ENCODE results near the gene FBXO21. TPM values are rescaled to one million over a fixed set of nuclear protein-coding genes. Genes with fewer than 3 reads are reported as not detected.
"Not testable (repeated sequence)": the region's sequence is repeated elsewhere in the genome, so short reads cannot be mapped to it uniquely, and the experiment has no call there.

The FBXO21 gene
- total RNA-seq, 1 experiment from 2014 or later = 37.8 TPM

DNA sequence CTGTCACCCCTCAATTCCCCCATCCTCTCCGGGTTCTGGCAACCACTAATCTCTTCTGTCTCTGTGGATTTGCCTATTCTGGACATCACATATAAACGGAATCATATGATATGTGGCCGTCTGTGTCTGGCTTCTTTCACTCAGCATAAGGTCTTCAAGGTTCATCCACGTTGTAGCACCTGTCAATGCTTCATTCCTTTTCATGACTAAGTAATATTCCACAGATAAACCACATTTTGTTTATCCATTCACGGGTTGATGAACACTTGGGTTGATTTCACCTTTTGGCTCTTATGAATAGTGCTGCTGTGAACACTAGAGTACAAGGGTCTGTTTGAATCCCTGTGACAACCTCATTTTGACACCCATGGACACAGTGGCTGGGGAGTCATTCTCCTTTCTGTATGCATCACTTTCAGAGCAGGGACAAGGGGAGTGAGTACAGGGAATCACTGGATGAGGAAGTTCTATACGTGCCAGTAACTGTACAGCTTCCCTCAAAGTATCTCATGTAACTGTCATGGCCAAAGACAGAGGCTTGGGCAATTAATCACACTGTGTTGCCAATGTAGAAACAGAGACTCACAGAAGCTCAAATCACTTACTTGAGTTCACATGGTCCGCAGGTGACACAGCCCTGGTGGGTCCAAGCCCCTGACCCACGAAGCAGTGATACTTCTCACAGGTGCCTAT is 80.2 kb downstream of the FBXO21 start:
- DNase-seq (ENCODE audit: low read depth, low spot score) = no peak
- ChIA-PET CTCF (no interaction called here), POLR2A (interaction anchor here (0.5 kb wide), 2 partner anchors 273 to 904 kb away, joined by 3 to 8 read pairs; no protein-coding TSS in a partner anchor)
- no peaks in the 10 kb centered on the region for H3K4me1 ChIP-seq (ENCODE audit: control insufficient read depth, insufficient read depth, low read length)
- no peaks in the 10 kb centered on the region for H3K36me3 ChIP-seq (ENCODE audit: control insufficient read depth, insufficient read depth, low read length)
- intact Hi-C loops (cut with micrococcal nuclease; ENCODE audit: unreplicated experiment) = no loop called here
- BruUV-seq (replicated peaks) = no TSS peak
- H3K4me3 ChIP-seq (ENCODE audit: low read depth in 2 of 2, low read length in 2 of 2) = no peak overlapping the region
- in situ Hi-C loops (cut with HindIII; ENCODE audit: low pct_unique_long_range_greater_than_20kb, low sequenced_read_pairs) = no loop called here
- 0 out of 2 replicates have a peak, but pooled peaks cover 3% of the 10 kb centered on the region for H3K27me3 ChIP-seq (ENCODE audit: control insufficient read depth, insufficient read depth, low read length)
- TF ChIP-seq, protein P1, sequence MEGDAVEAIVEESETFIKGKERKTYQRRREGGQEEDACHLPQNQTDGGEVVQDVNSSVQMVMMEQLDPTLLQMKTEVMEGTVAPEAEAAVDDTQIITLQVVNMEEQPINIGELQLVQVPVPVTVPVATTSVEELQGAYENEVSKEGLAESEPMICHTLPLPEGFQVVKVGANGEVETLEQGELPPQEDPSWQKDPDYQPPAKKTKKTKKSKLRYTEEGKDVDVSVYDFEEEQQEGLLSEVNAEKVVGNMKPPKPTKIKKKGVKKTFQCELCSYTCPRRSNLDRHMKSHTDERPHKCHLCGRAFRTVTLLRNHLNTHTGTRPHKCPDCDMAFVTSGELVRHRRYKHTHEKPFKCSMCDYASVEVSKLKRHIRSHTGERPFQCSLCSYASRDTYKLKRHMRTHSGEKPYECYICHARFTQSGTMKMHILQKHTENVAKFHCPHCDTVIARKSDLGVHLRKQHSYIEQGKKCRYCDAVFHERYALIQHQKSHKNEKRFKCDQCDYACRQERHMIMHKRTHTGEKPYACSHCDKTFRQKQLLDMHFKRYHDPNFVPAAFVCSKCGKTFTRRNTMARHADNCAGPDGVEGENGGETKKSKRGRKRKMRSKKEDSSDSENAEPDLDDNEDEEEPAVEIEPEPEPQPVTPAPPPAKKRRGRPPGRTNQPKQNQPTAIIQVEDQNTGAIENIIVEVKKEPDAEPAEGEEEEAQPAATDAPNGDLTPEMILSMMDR (IDR thresholded peaks at IDR 0.05) = no peak
- TF ChIP-seq REST (IDR thresholded peaks at IDR 0.05; ENCODE audit: insufficient read depth in 1 of 2, low read depth in 2 of 2, low read length in 1 of 2) (no peak), SIN3A (IDR thresholded peaks at IDR 0.05; ENCODE audit: borderline replicate concordance, insufficient read depth, low read depth, low read length) (no peak), POLR2AphosphoS5 (IDR thresholded peaks at IDR 0.05; ENCODE audit: low read depth, low read length) (no peak), TCF7L2 (IDR thresholded peaks at IDR 0.05; ENCODE audit: low read depth, low read length) (no peak)
- no peak overlapping the region for H3K27ac ChIP-seq (ENCODE audit: low read length)
- no peaks in the 10 kb centered on the region for H3K9me3 ChIP-seq (ENCODE audit: control insufficient read depth, insufficient read depth, low read depth, low read length)
- ATAC-seq = no peak

- in situ Hi-C loops (cut with HindIII; ENCODE audit: low pct_unique_long_range_greater_than_20kb, low sequenced_read_pairs) (no loop called here), intact Hi-C loops (cut with micrococcal nuclease; ENCODE audit: unreplicated experiment) (no loop called here)
- ChIA-PET CTCF (no interaction called here), POLR2A (interaction anchor here (0.6 kb wide), 1 partner anchor 16 kb away, joined by 3 read pairs; no protein-coding TSS in a partner anchor)
- Histone ChIP-seq H3K9me3 (ENCODE audit: control insufficient read depth, insufficient read depth, low read depth, low read length) (no peaks in the 10 kb centered on the region), H3K36me3 (ENCODE audit: control insufficient read depth, insufficient read depth, low read length) (no peaks in the 10 kb centered on the region), H3K4me3 (ENCODE audit: low read depth in 2 of 2, low read length in 2 of 2) (no peak overlapping the region), H3K4me1 (ENCODE audit: control insufficient read depth, insufficient read depth, low read length) (no peaks in the 10 kb centered on the region), H3K27me3 (ENCODE audit: control insufficient read depth, insufficient read depth, low read length) (0 out of 2 replicates have a peak, but pooled peaks cover 3% of the 10 kb centered on the region), H3K27ac (ENCODE audit: low read length) (no peak overlapping the region)
- BruUV-seq (replicated peaks) = no TSS peak
- DNase-seq (ENCODE audit: low read depth, low spot score) (no peak), ATAC-seq (no peak)
- TF ChIP-seq POLR2AphosphoS5 (IDR thresholded peaks at IDR 0.05; ENCODE audit: low read depth, low read length) = no peak
- TF ChIP-seq SIN3A (IDR thresholded peaks at IDR 0.05; ENCODE audit: borderline replicate concordance, insufficient read depth, low read depth, low read length) = no peak
- TF ChIP-seq, protein P1 (IDR thresholded peaks at IDR 0.05) = no peak
- no peak for TF ChIP-seq TCF7L2 (IDR thresholded peaks at IDR 0.05; ENCODE audit: low read depth, low read length)
- no peak for TF ChIP-seq REST (IDR thresholded peaks at IDR 0.05; ENCODE audit: insufficient read depth in 1 of 2, low read depth in 2 of 2, low read length in 1 of 2)
Observed at GRCh38 chr12:117105902-117106301, 84.4 kb downstream of the FBXO21 start.

- intact Hi-C loops (cut with micrococcal nuclease; ENCODE audit: unreplicated experiment); H3K27me3 ChIP-seq (ENCODE audit: control insufficient read depth, insufficient read depth, low read length): not testable (repeated sequence)
Observed at GRCh38 chr12:117104003-117104402, 86.3 kb downstream of the FBXO21 start.

More at GRCh38 chr12:117104003-117104402, 86.3 kb downstream of the FBXO21 start:
- DNase-seq (ENCODE audit: low read depth, low spot score); H3K27ac ChIP-seq (ENCODE audit: low read length); H3K9me3 ChIP-seq (ENCODE audit: control insufficient read depth, insufficient read depth, low read depth, low read length); BruUV-seq (replicated peaks); H3K4me1 ChIP-seq (ENCODE audit: control insufficient read depth, insufficient read depth, low read length); POLR2A ChIA-PET; CTCF ChIA-PET; ATAC-seq; in situ Hi-C loops (cut with HindIII; ENCODE audit: low pct_unique_long_range_greater_than_20kb, low sequenced_read_pairs); H3K36me3 ChIP-seq (ENCODE audit: control insufficient read depth, insufficient read depth, low read length); H3K4me3 ChIP-seq (ENCODE audit: low read depth in 2 of 2, low read length in 2 of 2): not testable (repeated sequence)
